GM18499 (cell line): ENCODE data around the gene FGD6.
"Not testable (repeated sequence)": the region's sequence is repeated elsewhere in the genome, so short reads cannot be mapped to it uniquely, and the experiment has no call there.

ENCODE experiments used
- ATAC-seq: cut with Tn5 transposase; IDR thresholded peaks from one replicate; pipeline ENCODE4 v1.9.1; 2021; ENCODE audit warnings: moderate number of reproducible peaks; ENCODE audit not compliant: insufficient read depth, unreplicated experiment

The FGD6 gene

DNA sequence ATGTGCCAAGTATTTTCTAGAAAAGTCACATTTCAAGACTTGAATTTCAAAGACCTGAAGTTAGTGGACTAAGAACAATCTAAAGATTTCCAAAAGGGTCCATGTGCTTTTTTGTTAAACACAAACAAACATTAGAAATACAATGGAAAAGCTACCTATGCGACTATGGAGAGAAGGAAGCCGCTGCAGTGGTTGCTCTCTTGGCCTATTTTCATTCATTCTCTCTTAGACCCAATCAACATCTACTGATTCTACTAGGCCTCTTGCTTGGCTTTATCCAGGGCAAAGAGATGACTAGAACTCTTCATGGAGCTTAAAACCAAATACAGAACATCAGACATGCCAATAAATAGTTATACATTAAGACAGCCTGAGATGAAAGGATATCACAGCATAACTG is 9.9 kb downstream of the FGD6 start:
- ATAC-seq = no peak

GRCh38 chr12:95206916-95207315 is 10.4 kb downstream of the FGD6 start:
- no peak for ATAC-seq

GRCh38 chr12:95205685-95206084 is 11.6 kb downstream of the FGD6 start:
- ATAC-seq = no peak

GRCh38 chr12:95205016-95205624 is 12.1 kb downstream of the FGD6 start:
- no peak for ATAC-seq

- no peak for ATAC-seq
Observed at GRCh38 chr12:95204141-95204866, 13.0 kb downstream of the FGD6 start.

- ATAC-seq = no peak
Observed at GRCh38 chr12:95203487-95204030, 13.7 kb downstream of the FGD6 start.

GRCh38 chr12:95202691-95203486 is 14.4 kb downstream of the FGD6 start:
- no peak for ATAC-seq

- no peak for ATAC-seq
Observed at GRCh38 chr12:95201056-95201670, 16.1 kb downstream of the FGD6 start.

- no peak for ATAC-seq
Observed at GRCh38 chr12:95200128-95200894, 17.0 kb downstream of the FGD6 start.

- ATAC-seq = no peak
Observed at GRCh38 chr12:95198914-95199313, 18.4 kb downstream of the FGD6 start.

- ATAC-seq = no peak
Observed at GRCh38 chr12:95197636-95198035, 19.6 kb downstream of the FGD6 start.

GRCh38 chr12:95196875-95197569 is 20.2 kb downstream of the FGD6 start:
- not testable (repeated sequence) for ATAC-seq

DNA sequence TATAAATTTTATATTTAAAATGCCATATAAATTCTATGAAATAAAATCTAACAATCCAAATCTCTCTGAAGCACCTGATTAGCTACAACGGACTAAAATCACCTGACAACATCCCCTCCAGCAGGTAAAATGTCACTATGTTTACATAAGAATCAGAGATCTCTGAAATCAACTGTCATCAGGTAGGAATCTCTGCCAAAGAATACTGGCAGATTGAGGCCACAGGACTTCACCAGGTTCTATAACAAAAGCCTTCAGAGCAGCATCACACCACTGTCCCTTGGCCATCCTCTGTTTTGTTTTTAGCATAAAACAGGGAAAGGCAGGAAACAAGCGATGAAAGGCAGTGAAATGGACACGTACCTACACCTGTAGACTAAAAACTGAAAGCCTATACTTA is 22.1 kb downstream of the FGD6 start:
- ATAC-seq = no peak

DNA sequence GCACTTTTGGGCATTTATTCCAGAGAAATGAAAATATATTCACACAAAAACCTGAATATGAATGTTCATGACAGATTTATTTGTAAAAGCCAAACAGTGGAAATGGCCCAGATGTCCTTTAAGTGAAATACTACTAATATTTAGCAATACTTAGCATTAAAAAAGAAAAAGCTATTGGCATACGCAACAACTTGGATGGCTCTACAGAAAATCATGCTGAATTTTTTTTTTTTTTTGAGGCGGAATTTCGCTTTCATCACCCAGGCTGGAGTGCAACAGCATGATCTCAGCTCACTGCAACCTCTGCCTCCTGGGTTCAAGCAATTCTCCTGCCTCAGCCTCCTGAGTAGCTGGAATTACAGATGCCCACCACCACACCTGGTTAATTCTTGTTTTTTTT is 24.1 kb downstream of the FGD6 start:
- no peak for ATAC-seq

DNA sequence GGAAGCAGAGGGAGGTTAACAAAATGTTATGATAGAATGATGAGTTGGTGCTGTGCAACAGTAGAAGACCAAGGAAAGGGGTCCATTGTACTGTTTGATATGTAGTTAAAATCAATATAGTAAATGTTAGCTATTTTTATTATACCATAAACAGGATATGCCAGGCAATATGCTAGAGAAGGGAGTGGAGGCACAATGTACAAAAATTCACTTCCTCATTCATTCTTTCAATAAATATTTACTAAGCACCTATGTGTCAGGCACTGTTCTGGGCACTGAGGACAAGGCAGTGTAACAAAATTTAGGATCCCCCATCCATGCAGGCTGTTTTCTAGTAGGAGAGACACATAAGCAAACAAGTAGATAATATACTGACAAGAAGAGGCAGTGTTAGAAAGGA is 25.0 kb downstream of the FGD6 start:
- ATAC-seq = no peak

- ATAC-seq = no peak
Observed at GRCh38 chr12:95191060-95191696, 26.1 kb downstream of the FGD6 start.

GRCh38 chr12:95187865-95188415 is 29.3 kb downstream of the FGD6 start:
- no peak for ATAC-seq

DNA sequence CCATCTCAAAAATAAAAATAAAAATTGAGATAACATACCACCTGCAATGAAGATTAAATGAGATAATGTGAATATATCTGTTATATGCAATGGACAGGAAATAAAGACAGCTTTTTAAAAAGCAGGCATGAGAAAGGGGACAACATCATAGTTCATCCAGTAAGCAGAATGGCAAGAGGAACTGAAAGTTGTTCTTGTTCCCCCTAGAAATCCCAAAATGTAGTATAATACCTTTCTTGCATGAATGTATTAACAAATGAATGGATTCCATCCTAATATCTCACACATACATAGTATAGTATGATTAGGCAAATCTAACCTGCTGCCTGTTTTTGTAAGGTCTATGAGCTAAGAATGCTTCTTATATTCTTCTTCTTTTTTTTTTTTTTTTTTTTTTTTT is 31.4 kb downstream of the FGD6 start:
- ATAC-seq = no peak

DNA sequence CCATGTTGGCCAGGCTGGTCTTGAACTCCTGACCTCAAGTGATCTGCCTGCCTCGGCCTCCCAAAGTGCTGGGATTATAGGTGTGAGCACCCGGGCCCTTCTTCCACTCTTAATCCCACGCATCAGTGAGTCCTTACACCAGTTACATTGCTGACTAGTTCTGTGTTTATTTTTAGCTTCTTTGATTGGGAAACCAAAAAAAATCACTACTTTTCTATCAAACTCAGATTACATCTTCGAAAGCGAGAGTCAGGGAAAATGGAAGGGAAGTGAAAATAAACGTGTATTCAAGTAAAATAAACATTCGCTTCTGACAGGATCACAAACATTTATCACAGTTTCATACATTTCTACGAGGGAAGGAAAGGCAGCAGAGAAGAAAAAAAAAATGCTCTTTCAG is 32.2 kb downstream of the FGD6 start:
- no peak for ATAC-seq
